ENCODE results near the gene GDF9.

Gene GDF9

DNA sequence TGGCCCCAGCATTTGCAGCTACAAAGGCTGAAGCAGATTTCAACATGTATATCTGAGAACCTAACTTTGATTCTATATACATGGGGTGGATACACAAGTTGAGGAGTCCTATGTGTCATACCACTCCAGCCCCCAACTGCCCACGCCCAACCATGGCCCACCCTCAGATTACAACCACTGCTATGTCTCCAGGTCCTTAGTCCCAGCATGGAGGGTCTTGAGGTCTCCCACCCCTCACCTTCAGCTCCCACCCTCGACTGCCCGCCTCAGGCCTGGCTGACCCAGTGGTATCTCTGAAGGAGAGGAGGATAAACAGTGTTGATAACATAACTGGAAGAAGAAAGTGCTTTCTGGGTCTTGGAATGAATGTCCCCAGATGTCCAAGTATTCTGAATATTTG lies 44.9 kb downstream of the GDF9 start:
- no peak for DNase-seq (ENCODE audit: low read depth in 1 of 2, low spot score in 1 of 2)

DNA sequence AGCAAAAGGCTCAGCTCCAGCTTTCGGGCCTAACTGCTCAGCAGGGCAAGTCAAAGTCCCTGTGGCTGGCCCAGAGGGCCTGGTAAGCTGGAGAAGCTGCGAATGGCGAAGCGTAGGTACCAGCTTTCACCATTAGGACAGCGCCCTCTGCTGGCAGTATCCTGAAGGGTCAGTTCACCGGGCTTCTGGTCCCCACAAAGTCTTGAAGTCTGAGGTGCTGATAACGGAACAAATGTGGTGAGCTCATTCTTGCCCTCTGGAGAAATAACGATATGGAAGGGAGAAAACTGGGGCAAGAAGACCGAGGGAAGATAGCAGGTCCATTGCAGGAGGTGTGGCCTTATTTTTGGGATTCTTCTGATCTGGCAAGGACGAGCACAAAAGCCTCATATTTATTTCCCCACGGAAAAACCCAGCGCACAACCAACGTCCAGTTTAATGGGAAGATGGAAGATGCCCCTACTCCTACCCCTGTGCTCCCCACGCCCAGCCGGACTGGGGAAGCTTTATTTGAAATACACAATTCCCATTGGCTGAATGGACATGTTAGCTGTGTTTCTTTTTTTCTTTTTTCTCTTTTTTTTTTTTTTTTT lies 46.0 kb downstream of the GDF9 start:
- peak; percentile 74 to 79 for DNase-seq (ENCODE audit: low read depth in 1 of 2, low spot score in 1 of 2)

DNA sequence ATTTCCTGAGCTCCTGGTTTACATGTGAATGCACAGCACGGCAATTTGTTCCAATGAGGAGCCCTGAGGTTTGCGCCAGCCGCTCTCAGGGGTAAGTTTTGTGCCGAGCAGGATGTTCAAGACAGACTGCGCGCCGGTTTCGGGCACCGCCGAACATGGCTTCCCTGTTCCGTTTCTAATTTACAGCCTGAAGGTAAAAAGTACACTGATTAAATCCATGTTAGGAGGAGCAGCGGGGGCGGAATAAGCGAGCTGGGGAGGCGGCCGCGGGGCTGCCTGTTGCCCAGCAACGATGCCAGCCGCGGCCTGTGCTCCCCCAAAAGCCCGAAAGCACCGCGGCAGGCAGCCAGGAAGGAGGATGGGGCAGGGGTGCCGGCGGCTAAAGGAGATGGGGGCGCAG lies 46.8 kb downstream of the GDF9 start:
- DNase-seq (ENCODE audit: low read depth in 1 of 2, low spot score in 1 of 2): no peak

DNA sequence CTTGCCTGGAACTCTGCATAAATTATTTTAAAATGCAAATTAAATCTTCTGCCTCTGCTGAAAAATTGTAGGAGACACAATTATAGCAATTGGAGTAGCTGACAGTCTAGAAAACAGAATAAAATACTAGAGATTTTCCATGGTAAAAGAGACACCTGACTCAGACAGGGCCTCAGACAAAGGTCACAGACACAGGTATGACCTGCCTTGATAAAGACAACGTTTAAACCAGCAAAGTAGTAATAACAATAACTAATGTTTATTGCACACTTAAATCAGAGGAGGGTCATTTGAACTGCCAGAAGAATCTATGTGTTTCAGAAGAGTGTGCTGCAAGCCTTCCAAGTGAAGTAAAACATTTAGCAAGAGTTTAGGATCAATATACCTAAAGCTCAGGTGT lies 49.3 kb downstream of the GDF9 start:
- no peak for DNase-seq (ENCODE audit: low read depth in 1 of 2, low spot score in 1 of 2)

DNA sequence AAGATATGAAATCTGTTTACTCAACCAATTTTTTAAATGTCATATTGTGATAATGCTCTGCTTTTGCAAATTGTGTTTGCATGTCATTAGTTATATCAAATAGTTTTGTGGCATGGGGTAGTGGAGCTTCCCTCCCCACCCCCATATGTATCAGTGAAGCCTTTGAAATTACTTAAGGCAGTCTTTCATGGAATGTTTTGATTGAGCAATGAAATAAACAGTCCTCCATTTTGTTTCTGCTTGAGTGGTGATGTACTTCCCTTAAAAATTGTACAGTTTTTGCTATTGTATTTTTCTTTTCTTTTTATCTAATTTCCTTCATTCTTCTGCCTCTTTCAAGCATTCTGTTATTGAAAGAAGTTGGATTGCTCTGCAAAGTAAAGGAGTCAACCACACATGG lies 49.7 kb downstream of the GDF9 start:
- no peak for DNase-seq (ENCODE audit: low read depth in 1 of 2, low spot score in 1 of 2)

DNA sequence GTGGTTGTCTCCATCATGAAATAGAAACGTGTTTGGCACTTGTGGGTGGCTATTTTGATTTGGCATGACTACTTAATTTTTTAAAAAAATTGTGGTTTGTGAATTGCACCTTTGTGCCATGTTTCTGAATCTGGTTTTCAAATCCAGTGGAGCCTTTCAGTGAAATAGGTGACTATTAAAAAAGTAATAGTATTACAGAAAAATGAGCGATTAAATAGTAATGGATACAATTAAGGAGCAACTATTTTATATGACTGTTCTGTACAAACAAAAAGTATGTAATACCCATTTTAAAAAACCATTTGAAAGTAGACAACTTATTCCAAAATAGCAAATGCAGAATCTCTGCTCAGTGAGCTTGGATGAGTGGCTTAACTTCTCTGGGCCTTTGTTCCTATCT lies 50.2 kb downstream of the GDF9 start:
- DNase-seq (ENCODE audit: low read depth in 1 of 2, low spot score in 1 of 2): no peak

DNA sequence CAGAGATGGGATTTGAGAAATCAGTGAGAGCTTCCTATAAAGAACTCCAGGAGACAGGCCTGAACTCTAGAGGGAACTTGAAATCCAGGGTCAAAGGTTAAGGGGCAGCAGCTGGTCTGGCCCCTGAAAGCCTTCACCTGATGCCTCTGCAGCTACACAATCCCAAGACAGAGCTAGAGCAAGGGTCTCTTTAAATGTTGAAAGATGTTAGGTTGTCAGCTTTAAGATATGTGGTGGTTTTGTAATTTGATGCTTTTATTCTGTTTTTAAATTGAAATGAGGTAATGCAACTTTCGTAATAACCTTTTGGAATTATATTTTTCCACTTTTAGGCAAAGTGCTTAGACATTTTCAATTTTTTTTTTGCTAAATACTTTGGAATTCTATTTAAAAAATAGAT lies 50.8 kb downstream of the GDF9 start:
- no peak for DNase-seq (ENCODE audit: low read depth in 1 of 2, low spot score in 1 of 2)

DNA sequence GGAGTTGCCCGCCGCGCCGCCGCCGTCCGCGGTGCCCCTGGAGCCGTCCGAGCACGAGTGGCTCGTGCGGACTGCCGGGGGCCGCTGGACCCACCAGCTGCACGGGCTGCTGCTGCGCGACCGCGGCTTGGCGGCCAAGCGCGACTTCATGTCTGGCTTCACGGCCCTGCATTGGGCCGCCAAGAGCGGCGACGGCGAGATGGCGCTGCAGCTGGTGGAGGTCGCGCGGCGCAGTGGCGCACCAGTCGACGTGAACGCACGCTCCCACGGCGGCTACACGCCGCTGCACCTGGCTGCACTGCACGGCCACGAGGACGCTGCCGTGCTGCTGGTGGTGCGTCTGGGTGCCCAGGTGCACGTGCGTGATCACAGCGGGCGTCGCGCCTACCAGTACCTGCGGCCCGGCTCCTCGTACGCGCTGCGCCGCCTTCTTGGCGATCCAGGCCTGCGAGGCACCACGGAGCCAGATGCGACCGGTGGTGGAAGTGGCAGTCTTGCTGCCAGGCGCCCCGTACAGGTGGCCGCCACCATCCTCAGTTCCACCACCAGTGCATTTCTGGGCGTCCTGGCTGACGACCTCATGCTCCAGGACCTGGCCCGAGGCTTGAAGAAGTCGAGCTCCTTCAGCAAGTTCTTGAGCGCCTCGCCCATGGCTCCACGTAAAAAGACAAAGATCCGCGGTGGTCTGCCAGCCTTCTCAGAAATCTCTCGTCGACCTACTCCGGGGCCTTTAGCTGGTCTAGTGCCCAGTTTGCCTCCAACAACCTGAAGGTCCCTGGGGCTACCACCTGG lies 51.6 kb downstream of the GDF9 start:
- DNase-seq (ENCODE audit: low read depth in 1 of 2, low spot score in 1 of 2): no peak

DNA sequence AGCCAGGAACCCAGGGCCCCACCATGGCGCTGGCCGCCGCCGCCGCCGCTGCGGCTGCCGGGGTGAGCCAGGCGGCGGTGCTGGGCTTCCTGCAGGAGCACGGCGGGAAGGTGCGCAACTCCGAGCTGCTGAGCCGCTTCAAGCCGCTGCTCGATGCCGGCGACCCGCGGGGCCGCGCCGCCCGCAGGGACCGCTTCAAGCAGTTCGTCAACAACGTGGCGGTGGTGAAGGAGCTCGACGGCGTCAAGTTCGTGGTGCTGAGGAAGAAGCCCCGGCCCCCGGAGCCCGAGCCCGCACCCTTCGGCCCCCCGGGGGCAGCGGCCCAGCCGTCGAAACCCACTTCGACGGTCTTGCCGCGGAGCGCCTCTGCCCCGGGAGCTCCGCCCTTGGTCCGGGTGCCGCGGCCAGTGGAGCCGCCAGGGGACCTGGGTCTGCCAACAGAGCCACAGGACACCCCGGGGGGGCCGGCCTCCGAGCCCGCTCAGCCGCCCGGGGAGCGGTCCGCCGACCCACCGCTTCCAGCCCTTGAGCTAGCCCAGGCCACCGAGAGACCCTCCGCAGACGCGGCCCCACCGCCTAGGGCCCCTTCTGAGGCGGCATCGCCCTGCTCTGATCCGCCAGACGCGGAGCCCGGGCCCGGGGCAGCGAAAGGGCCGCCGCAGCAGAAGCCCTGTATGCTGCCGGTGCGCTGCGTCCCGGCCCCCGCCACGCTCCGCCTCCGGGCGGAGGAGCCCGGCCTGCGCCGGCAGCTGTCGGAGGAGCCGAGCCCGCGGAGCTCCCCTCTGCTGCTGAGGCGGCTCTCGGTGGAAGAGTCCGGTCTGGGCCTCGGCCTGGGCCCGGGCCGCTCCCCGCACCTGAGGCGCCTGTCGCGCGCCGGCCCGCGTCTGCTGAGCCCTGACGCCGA lies 52.4 kb downstream of the GDF9 start:
- DNase-seq (ENCODE audit: low read depth in 1 of 2, low spot score in 1 of 2): peak in 1 of 2 donors; percentile 16

DNA sequence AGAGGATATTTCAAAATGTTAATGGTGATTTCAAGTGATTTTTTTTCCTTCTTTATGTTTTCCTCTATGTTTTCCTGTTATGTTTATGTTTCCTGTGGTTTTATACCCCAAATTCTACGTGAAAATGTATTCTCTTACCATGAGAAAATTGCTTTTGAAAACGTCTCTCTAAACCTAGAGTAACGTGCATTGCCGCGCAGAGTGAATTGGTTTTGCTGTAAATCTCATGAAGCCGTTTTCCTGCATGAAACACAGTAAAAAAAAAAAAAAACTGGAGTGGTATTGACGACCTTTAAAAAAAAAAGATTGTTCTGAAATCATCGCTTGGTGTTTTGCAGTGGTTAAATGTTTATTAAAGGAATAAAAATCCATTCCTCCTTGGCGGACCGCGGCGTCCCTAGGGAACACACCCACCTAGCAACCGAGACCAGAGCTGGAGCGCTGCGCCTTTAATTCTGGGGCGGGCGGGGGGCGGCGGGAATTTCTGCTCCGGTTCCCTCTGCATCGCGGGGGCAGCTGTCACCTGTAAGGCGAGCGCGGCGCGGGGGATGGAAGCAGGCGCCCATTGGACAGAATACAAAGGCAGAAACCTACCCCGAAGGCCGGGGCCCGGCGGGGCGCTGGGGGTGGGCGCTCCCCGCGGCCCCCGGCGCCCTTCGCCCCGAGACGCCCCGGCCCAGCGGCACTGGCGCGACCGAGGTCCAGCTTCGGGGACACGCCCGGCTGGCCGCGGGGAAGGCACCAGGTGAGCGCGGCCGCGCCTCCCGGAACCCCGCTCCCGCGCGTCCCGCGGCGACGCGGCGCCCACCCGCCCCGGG lies 53.3 kb downstream of the GDF9 start, which contains the start of gene SOWAHA:
Gene SOWAHA (plus strand): TSS at position 522 of the 818 bp plus-strand sequence. CDS start 320 bp downstream, outside the sequence.
- DNase-seq (ENCODE audit: low read depth in 1 of 2, low spot score in 1 of 2): no peak

DNA sequence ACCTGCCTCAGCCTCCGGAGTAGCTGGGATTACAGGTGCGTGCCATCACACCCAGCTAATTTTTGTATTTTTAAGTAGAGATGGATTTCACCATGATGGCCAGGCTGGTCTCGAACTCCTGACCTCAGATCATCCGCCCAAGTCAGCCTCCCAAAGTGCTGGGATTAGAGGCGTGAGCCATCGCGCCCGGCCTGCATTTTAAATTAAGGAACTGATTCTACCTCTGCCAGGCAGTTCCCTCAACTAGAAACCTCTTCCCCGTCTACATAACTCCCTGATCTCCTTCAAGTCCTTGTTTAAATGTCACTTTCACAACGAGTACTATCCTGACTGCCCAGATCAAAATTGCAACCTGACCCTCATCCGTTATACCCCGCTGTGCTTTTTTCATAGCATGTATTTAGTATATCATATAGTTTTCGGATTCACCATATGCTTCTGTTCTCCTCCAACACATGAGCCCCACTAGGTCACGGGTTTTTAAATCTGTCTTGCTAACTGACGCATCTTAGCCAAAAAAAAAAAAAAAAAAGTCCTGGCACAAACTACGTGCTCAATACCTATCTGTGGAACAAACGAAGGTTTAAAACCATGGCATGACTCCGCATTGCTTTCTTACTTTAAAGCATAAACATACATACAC lies 54.0 kb downstream of the GDF9 start:
- DNase-seq (ENCODE audit: low read depth in 1 of 2, low spot score in 1 of 2): no peak

Measured in stimulated activated CD4-positive, alpha-beta T cell treated with anti-CD3 and anti-CD28 coated beads, Interleukin-15, amount 100 ng/mL, for 1 hour (primary cell).